Endothelial cell of hepatic sinusoid (primary cell): Measurements from ENCODE around the gene ZNF580.

Experiments used
- in situ Hi-C: cut with HindIII; loops from 2 replicates; pipeline ENCODE4 v1.10.0; 2017; ENCODE audit warnings: low sequenced_read_pairs

Gene ZNF580

GRCh38 chr19:55622242-55622969 lies 18.4 kb upstream of the ZNF580 start:
- in situ Hi-C loops = loop anchor here (5.0 kb wide), 3 partner anchors 110 to 405 kb away; no protein-coding TSS in a partner anchor

GRCh38 chr19:55623130-55623529 lies 17.7 kb upstream of the ZNF580 start:
- in situ Hi-C loops = loop anchor here (5.0 kb wide), 3 partner anchors 111 to 406 kb away; no protein-coding TSS in a partner anchor

- in situ Hi-C loops = loop anchor here (5.0 kb wide), 3 partner anchors 111 to 406 kb away; no protein-coding TSS in a partner anchor
Observed at GRCh38 chr19:55623561-55623960, 17.2 kb upstream of the ZNF580 start.

- in situ Hi-C loops = loop anchor here (5.0 kb wide), 3 partner anchors 112 to 407 kb away; no protein-coding TSS in a partner anchor
Observed at GRCh38 chr19:55624109-55625003, 16.4 kb upstream of the ZNF580 start, which contains the start of gene ZNF784. ZNF784 (minus strand) TSS chr19:55624566; CDS start chr19:55624561, 5 bp downstream.

GRCh38 chr19:55625004-55625326 lies 15.8 kb upstream of the ZNF580 start:
- in situ Hi-C loops = no loop called here

- in situ Hi-C loops = no loop called here
Observed at GRCh38 chr19:55626350-55626749, 14.5 kb upstream of the ZNF580 start.

GRCh38 chr19:55632463-55632834 lies 8.4 kb upstream of the ZNF580 start:
- in situ Hi-C loops = no loop called here

GRCh38 chr19:55633861-55634260 lies 6.9 kb upstream of the ZNF580 start:
- in situ Hi-C loops = no loop called here

GRCh38 chr19:55635334-55635717 lies 5.5 kb upstream of the ZNF580 start:
- in situ Hi-C loops = no loop called here

GRCh38 chr19:55635856-55636440 lies 4.9 kb upstream of the ZNF580 start:
- in situ Hi-C loops = no loop called here

- in situ Hi-C loops = no loop called here
Observed at GRCh38 chr19:55636723-55637122, 4.1 kb upstream of the ZNF580 start.

GRCh38 chr19:55637534-55637933 lies 3.3 kb upstream of the ZNF580 start:
- in situ Hi-C loops = no loop called here

- in situ Hi-C loops = no loop called here
Observed at GRCh38 chr19:55638864-55639359, 1.9 kb upstream of the ZNF580 start.

- in situ Hi-C loops = no loop called here
Observed at GRCh38 chr19:55640043-55640576, 692 bp upstream of the ZNF580 start.

GRCh38 chr19:55641426-55642152 lies 787 bp downstream of the ZNF580 start:
- in situ Hi-C loops = no loop called here

- in situ Hi-C loops = no loop called here
Observed at GRCh38 chr19:55642153-55643002, 1.6 kb downstream of the ZNF580 start.

GRCh38 chr19:55643003-55643886 lies 2.4 kb downstream of the ZNF580 start, which contains the start of gene ZNF581:
ZNF581 (plus strand) TSS chr19:55643649; CDS start chr19:55644572, 923 bp downstream.
- in situ Hi-C loops = no loop called here

GRCh38 chr19:55643887-55644176 lies 3.0 kb downstream of the ZNF580 start:
- in situ Hi-C loops = no loop called here
